ENCODE data around the gene GALNT2. TPM values are rescaled to one million over a fixed set of nuclear protein-coding genes. Genes with fewer than 3 reads are reported as not detected.

Gene GALNT2
- total and polyA plus RNA-seq, 2 of the 4 experiments (the other 2 are of a cell fraction), result 50.4 to 189 TPM

DNA sequence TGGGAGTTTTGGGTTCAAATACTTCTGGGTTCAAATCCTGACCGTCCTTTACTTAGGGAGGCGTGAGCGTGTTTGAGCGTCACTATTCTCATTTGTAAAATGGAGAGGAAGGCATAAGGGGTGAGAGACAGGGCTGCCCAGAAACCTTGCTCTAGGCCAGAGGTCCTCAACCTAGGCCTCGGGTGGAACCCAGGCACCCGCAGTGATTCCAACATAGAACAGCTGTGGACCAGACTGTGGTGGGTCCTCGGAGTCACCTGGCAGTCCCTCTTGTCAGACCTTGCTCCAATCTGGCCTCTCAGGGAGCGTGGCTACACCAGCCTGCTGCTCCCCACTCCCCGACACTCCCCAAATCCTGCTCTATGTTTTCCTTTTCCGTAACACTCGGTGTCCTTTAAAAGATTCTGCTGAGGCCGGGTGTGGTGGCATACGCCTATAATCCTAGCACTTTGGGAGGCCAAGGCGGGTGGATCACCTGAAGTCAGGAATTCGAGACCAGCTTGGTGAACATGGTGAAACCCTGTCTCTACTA, 242.7 kb downstream of the GALNT2 start:
- H3K79me1 ChIP-seq (ENCODE audit: low read depth in 1 of 2, low read length in 2 of 2), result no peaks in the 10 kb centered on the region
- no peak overlapping the region for H3K14ac ChIP-seq (replicated peaks; ENCODE audit: low read depth, low read length)
- no peak overlapping the region for H3K23ac ChIP-seq (ENCODE audit: low read depth, low read length)
- WGBS, 2 experiments (ENCODE audit: extremely low coverage in 2 of 2, insufficient read length in 1 of 2), result 79% methylated on average over 6 of the region's 15 CpGs; no CpG with 5 or more reads in 1 of the 2 experiments
- no peaks in the 10 kb centered on the region for H3K9me3 ChIP-seq (ENCODE audit: control insufficient read depth, insufficient read depth, low read length)
- peak overlapping the region; percentile 58 for H2AFZ ChIP-seq (replicated peaks; ENCODE audit: low read length, poor library complexity)
- in situ Hi-C loops (cut with MboI; ENCODE audit: low sequenced_read_pairs), result loop anchor here (10.0 to 25.0 kb wide), 2 partner anchors 645 to 1047 kb away; partner anchors contain the start of gene RAB4A
- no peak overlapping the region for H2BK5ac ChIP-seq (ENCODE audit: low read depth, low read length, poor library complexity, severe bottlenecking)
- no peaks in the 10 kb centered on the region for H3K4me1 ChIP-seq (ENCODE audit: control insufficient read depth, insufficient read depth, low read length)
- no peaks in the 10 kb centered on the region for H3K9me1 ChIP-seq (ENCODE audit: insufficient read depth, low read length)
- ATAC-seq (ENCODE audit: low read depth), result no peak
- DNase-seq, result no peak
- no peak overlapping the region for H3K4me2 ChIP-seq (ENCODE audit: low read depth, low read length)
- no peak overlapping the region for H3K9ac ChIP-seq (ENCODE audit: low read depth, low read length)
- H2BK120ac ChIP-seq (ENCODE audit: low read depth, low read length), result no peak overlapping the region
- H2BK20ac ChIP-seq (ENCODE audit: low read depth, low read length), result no peak overlapping the region
- no peak overlapping the region for H4K8ac ChIP-seq (ENCODE audit: low read depth in 2 of 2, low read length in 2 of 2)
- BruUV-seq (replicated peaks), result no TSS peak
- H3K18ac ChIP-seq (ENCODE audit: low read depth, low read length), result no peak overlapping the region
- no peaks in the 10 kb centered on the region for H4K20me1 ChIP-seq (ENCODE audit: insufficient read depth, low read length)
- intact Hi-C loops (cut with micrococcal nuclease), result loop anchor here (1.0 to 10.0 kb wide), 6 partner anchors 463 to 1055 kb away; partner anchors contain the start of genes TAF5L and URB2
- no peaks in the 10 kb centered on the region for H3K36me3 ChIP-seq (ENCODE audit: control insufficient read depth, insufficient read depth, low read length)
- peaks cover 2% of the 10 kb centered on the region for H3K27me3 ChIP-seq (ENCODE audit: control insufficient read depth, insufficient read depth, low read length)
- ChIA-PET POLR2A (ENCODE audit: unreplicated experiment) (no interaction called here), CTCF (interaction anchor here (0.6 to 1.6 kb wide), 2 partner anchors 616 to 1052 kb away, joined by 3 read pairs; no protein-coding TSS in a partner anchor)
- no peak overlapping the region for H4K91ac ChIP-seq (ENCODE audit: insufficient read depth, low read depth, low read length)
- no peak overlapping the region for H4K5ac ChIP-seq (ENCODE audit: low read depth, low read length)
- H3K4me3 ChIP-seq (ENCODE audit: insufficient read depth, low read depth, low read length), result no peak overlapping the region
- no peak overlapping the region for H2AK5ac ChIP-seq (ENCODE audit: low read depth, low read length)
- no peak overlapping the region for H3K56ac ChIP-seq (ENCODE audit: extremely low read depth, insufficient read depth, low read length)
- peak overlapping the region; percentile 6 for H2AK9ac ChIP-seq (replicated peaks; ENCODE audit: low read depth, low read length, poor library complexity)
- dilution Hi-C loops (cut with HindIII; ENCODE audit: low sequenced_read_pairs, unreplicated experiment), result no loop called here
- no peak overlapping the region for H3K4ac ChIP-seq (ENCODE audit: low read depth, low read length)
- no peak overlapping the region for H3K27ac ChIP-seq (ENCODE audit: insufficient read depth, low read length)
- no peak overlapping the region for H2BK15ac ChIP-seq (ENCODE audit: low read depth, low read length)
- TF ChIP-seq SMC3 (IDR thresholded peaks at IDR 0.05; ENCODE audit: low read depth, low read length) (no peak), FOS (IDR thresholded peaks at IDR 0.05; ENCODE audit: low read depth, low read length) (no peak), CHD1 (IDR thresholded peaks at IDR 0.05; ENCODE audit: low read depth, low read length) (no peak), USF2 (IDR thresholded peaks at IDR 0.05; ENCODE audit: low read depth, low read length) (no peak)
- TF ChIP-seq, protein P1, sequence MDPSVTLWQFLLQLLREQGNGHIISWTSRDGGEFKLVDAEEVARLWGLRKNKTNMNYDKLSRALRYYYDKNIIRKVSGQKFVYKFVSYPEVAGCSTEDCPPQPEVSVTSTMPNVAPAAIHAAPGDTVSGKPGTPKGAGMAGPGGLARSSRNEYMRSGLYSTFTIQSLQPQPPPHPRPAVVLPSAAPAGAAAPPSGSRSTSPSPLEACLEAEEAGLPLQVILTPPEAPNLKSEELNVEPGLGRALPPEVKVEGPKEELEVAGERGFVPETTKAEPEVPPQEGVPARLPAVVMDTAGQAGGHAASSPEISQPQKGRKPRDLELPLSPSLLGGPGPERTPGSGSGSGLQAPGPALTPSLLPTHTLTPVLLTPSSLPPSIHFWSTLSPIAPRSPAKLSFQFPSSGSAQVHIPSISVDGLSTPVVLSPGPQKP (IDR thresholded peaks at IDR 0.05; ENCODE audit: borderline replicate concordance, low read depth, low read length), result no peak

All from IMR-90 (cell line).